ENCODE measurements around the gene IFT27.

GRCh38 chr22:36760786-36761185 is 15.1 kb downstream of the IFT27 start:
- no peak for TF ChIP-seq SIN3A (IDR thresholded peaks at IDR 0.05; ENCODE audit: low read depth)
- no peak for TF ChIP-seq EGR1 (IDR thresholded peaks at IDR 0.05; ENCODE audit: low read depth)
- no peak for TF ChIP-seq POLR2A (IDR thresholded peaks at IDR 0.05; ENCODE audit: borderline replicate concordance, extremely low read depth, insufficient read depth, insufficient read length)
- TF ChIP-seq POLR2AphosphoS5 (IDR thresholded peaks at IDR 0.05; ENCODE audit: low read depth, low read length), result no peak
- no peak for TF ChIP-seq CTCF (IDR thresholded peaks at IDR 0.05 in 2 of 3, conservative IDR thresholded peaks at IDR 0.05 in 1 of 3; ENCODE audit: borderline replicate concordance in 1 of 3, insufficient read depth in 1 of 3, low read depth in 2 of 3, low read length in 2 of 3)
- no peak for TF ChIP-seq ZNF274 (IDR thresholded peaks at IDR 0.05; ENCODE audit: low read depth, low read length)
- TF ChIP-seq TCF7L2 (IDR thresholded peaks at IDR 0.05; ENCODE audit: borderline replicate concordance, extremely low read depth, insufficient read depth, insufficient read length), result no peak
- no peak for TF ChIP-seq EZH2 (IDR thresholded peaks at IDR 0.05)
- TF ChIP-seq ATF3 (IDR thresholded peaks at IDR 0.05), result no peak

Measured in HCT116 (cell line).